HepG2 (cell line): Measurements from ENCODE around the gene FAF1. TPM values are rescaled to one million over a fixed set of nuclear protein-coding genes. Genes with fewer than 3 reads are reported as not detected.
A peak's percentile ranks its signal among the peaks of the same experiment; 100 is the strongest.

Experiments
- ATM ChIP-seq: fragments of 450-650 bp; IDR thresholded peaks from 2 replicates; pipeline ENCODE4 v1.7.1; 2017; ENCODE audit warnings: mild to moderate bottlenecking, borderline replicate concordance
- ATRX ChIP-seq: sonication (generic); formaldehyde crosslinking; IDR thresholded peaks from 2 replicates; pipeline ENCODE4 v1.4.0; 2020; ENCODE audit warnings: missing genetic modification reagents, borderline replicate concordance
- EZH2 ChIP-seq: conservative IDR thresholded peaks from 2 replicates; pipeline ENCODE4 v1.6.1; 2012; ENCODE audit warnings: mild to moderate bottlenecking, low read depth, low read length, moderate library complexity
- GLI4 ChIP-seq: sonication (generic); formaldehyde crosslinking; IDR thresholded peaks from 2 replicates; pipeline ENCODE4 v1.5.1; 2020; ENCODE audit warnings: missing genetic modification reagents, mild to moderate bottlenecking, moderate library complexity, borderline replicate concordance
- HNF4G ChIP-seq, 2 experiments: sonication (generic) in 1 of 2; formaldehyde crosslinking in 1 of 2; IDR thresholded peaks; 2 replicates each; pipeline versions ENCODE4 v1.4.0 to v1.6.1; 2011 to 2020; ENCODE audit warnings: borderline replicate concordance in 2 of 2, low read depth in 2 of 2, mild to moderate bottlenecking in 2 of 2, low read length in 1 of 2, missing genetic modification reagents in 1 of 2, moderate library complexity in 1 of 2
- ISX ChIP-seq: sonication (generic); formaldehyde crosslinking; conservative IDR thresholded peaks from 2 replicates; pipeline ENCODE4 v1.5.0; 2020; ENCODE audit warnings: missing genetic modification reagents
- NCOA1 ChIP-seq: sonication (generic); formaldehyde crosslinking; IDR thresholded peaks from 2 replicates; pipeline ENCODE4 v1.9.0; 2021; ENCODE audit warnings: missing genetic modification reagents
- NFE2L2 ChIP-seq: fragments of 150-350 bp; IDR thresholded peaks from 2 replicates; pipeline ENCODE4 v1.6.1; 2014; ENCODE audit warnings: low read length
- NFYB ChIP-seq: sonication (generic); formaldehyde crosslinking; IDR thresholded peaks from 2 replicates; pipeline ENCODE4 v1.4.0; 2020; ENCODE audit warnings: missing genetic modification reagents
- RAD51 ChIP-seq: fragments of 450-650 bp; IDR thresholded peaks from 2 replicates; pipeline ENCODE4 v1.6.1; 2016; ENCODE audit warnings: borderline replicate concordance
- TOPORS ChIP-seq: sonication (generic); formaldehyde crosslinking; IDR thresholded peaks from 2 replicates; pipeline ENCODE4 v1.8.0; 2023; ENCODE audit warnings: mild to moderate bottlenecking, missing genetic modification reagents
- U2AF1 ChIP-seq: fragments of 200-400 bp; formaldehyde crosslinking; optimal IDR thresholded peaks from 2 replicates; pipeline ENCODE3; 2017; ENCODE audit warnings: mild to moderate bottlenecking, low read depth, low read length
- ZNF441 ChIP-seq: sonication (generic); formaldehyde crosslinking; IDR thresholded peaks from 2 replicates; pipeline ENCODE4 v1.7.0; 2021; ENCODE audit warnings: missing genetic modification reagents, borderline replicate concordance
- ZNF546 ChIP-seq: sonication (generic); formaldehyde crosslinking; conservative IDR thresholded peaks from 2 replicates; pipeline ENCODE4 v1.8.1; 2023; ENCODE audit warnings: mild to moderate bottlenecking, missing genetic modification reagents
- ZSCAN22 ChIP-seq: sonication (generic); formaldehyde crosslinking; IDR thresholded peaks from 2 replicates; pipeline ENCODE4 v1.4.0; 2020; ENCODE audit warnings: mild to moderate bottlenecking, missing genetic modification reagents
- polyA plus RNA-seq, 8 experiments: library from polyadenylated mRNA; depleted of rRNA in 3 of 8; stranded (reverse) in 7 of 8; unstranded in 1 of 8; fragments of >200 nt; fragmentation: Illumina TruSeq in 4 of 8; extraction: Trizol in 4 of 8; gene quantifications; 2 replicates each; pipeline versions ENCODE4 v1.2.1 to v1.2.3, GENCODE V29; 2011 to 2016; ENCODE audit warnings: low read depth in 4 of 8, missing spikeins in 1 of 8, mixed read lengths in 1 of 8; ENCODE audit not compliant: insufficient read depth in 1 of 8
- total RNA-seq, 5 experiments: library from RNA; depleted of rRNA; stranded (reverse); fragments of >200 nt; fragmentation: Illumina TruSeq; extraction: Trizol; gene quantifications; 2 replicates each; pipeline ENCODE4 v1.2.3, GENCODE V29; 2016; ENCODE audit warnings: low read depth in 1 of 5
- TF ChIP-seq, protein P1 (sequence below): IDR thresholded peaks from 2 replicates; pipeline ENCODE4 v1.6.1; 2016; ENCODE audit warnings: missing genetic modification reagents, missing compliant biosample characterization
- TF ChIP-seq, protein P2 (sequence below): IDR thresholded peaks from 2 replicates; pipeline ENCODE4 v1.6.1; 2016
- TF ChIP-seq, protein P3 (sequence below): IDR thresholded peaks from 2 replicates; pipeline ENCODE4 v1.6.1; 2012; ENCODE audit warnings: inconsistent platforms
- TF ChIP-seq, protein P4 (sequence below): sonication (generic); formaldehyde crosslinking; IDR thresholded peaks from 2 replicates; pipeline ENCODE4 v1.8.1; 2022; ENCODE audit warnings: mild to moderate bottlenecking, missing genetic modification reagents
- TF ChIP-seq, protein P5 (sequence below): sonication (generic); formaldehyde crosslinking; IDR thresholded peaks from 2 replicates; pipeline ENCODE4 v1.4.0; 2020; ENCODE audit warnings: missing genetic modification reagents, borderline replicate concordance
- TF ChIP-seq, protein P6 (sequence below): sonication (generic); formaldehyde crosslinking; IDR thresholded peaks from 2 replicates; pipeline ENCODE4 v1.5.0; 2020; ENCODE audit warnings: missing genetic modification reagents

FAF1 gene
- total and polyA plus RNA-seq, 2 of the 13 experiments (the other 11 are each of a cell fraction or from before 2014, with no cell fraction given), result 19.4 to 63.3 TPM

DNA sequence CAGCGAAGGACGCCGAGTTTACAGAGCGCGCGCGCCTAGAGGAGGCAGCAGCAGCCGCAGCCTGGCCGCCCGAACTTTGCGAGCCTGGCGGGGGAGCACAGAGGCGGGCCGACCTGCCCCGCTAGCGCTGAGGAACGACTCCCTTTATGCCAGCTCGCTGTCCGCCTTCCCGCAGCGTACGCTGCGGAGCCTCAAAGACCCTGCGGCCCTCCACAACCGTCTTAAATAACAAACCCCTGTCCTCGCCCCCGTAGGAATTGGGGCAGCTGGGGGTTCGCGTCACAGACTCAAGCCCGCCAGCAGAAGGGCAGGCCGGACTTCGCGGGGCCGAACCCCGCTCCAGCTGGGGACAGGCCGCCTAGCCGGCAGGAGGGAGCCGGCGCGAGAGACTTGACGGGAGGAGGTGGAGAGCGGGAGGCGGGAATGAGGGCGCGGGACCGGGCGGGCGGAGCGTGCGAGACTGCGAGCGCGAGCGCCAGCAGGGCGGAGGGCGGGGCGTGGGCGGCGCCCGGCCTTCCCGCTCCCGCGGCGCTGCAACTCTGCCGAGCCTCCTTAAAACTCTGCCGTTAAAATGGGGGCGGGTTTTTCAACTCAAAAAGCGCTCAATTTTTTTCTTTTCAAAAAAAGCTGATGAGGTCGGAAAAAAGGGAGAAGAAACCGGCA lies 8.2 kb upstream of the FAF1 start (continued):
- TF ChIP-seq, protein P1, sequence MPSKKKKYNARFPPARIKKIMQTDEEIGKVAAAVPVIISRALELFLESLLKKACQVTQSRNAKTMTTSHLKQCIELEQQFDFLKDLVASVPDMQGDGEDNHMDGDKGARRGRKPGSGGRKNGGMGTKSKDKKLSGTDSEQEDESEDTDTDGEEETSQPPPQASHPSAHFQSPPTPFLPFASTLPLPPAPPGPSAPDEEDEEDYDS (CRISPR knock-in tag), result peak; percentile 12; the same call in 1 of the 2 replicates
- TF ChIP-seq NCOA1 (CRISPR knock-in tag) (no peak), NFE2L2 (no peak), TOPORS (peak; percentile 23; the same call in 1 of the 2 replicates), U2AF1 (peak; percentile 88), ZSCAN22 (CRISPR knock-in tag) (peak; percentile 61; the same call in 1 of the 2 replicates), ZNF441 (CRISPR knock-in tag) (no peak; the same call in 1 of the 2 replicates), NFYB (CRISPR knock-in tag) (no peak), ISX (CRISPR knock-in tag) (no peak; the same call in 1 of the 2 replicates), HNF4G (IDR thresholded peaks at IDR 0.05; ENCODE audit: borderline replicate concordance, low read depth, low read length) (no peak), HNF4G (CRISPR knock-in tag; IDR thresholded peaks at IDR 0.05; ENCODE audit: borderline replicate concordance, low read depth) (peak; percentile 79), EZH2 (no peak), ZNF546 (CRISPR knock-in tag) (peak; percentile 90), ATM (no peak), RAD51 (no peak), GLI4 (CRISPR knock-in tag) (peak; percentile 92; the same call in 1 of the 2 replicates), ATRX (no peak)
- TF ChIP-seq, protein P2, sequence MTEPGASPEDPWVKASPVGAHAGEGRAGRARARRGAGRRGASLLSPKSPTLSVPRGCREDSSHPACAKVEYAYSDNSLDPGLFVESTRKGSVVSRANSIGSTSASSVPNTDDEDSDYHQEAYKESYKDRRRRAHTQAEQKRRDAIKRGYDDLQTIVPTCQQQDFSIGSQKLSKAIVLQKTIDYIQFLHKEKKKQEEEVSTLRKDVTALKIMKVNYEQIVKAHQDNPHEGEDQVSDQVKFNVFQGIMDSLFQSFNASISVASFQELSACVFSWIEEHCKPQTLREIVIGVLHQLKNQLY, result peak; percentile 15; the same call in 1 of the 2 replicates
- TF ChIP-seq, protein P3, sequence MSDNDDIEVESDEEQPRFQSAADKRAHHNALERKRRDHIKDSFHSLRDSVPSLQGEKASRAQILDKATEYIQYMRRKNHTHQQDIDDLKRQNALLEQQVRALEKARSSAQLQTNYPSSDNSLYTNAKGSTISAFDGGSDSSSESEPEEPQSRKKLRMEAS, result peak; percentile 85
- TF ChIP-seq, protein P4, sequence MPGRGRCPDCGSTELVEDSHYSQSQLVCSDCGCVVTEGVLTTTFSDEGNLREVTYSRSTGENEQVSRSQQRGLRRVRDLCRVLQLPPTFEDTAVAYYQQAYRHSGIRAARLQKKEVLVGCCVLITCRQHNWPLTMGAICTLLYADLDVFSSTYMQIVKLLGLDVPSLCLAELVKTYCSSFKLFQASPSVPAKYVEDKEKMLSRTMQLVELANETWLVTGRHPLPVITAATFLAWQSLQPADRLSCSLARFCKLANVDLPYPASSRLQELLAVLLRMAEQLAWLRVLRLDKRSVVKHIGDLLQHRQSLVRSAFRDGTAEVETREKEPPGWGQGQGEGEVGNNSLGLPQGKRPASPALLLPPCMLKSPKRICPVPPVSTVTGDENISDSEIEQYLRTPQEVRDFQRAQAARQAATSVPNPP (CRISPR knock-in tag), result peak; percentile 87; the same call in 1 of the 2 replicates
- TF ChIP-seq, protein P5, sequence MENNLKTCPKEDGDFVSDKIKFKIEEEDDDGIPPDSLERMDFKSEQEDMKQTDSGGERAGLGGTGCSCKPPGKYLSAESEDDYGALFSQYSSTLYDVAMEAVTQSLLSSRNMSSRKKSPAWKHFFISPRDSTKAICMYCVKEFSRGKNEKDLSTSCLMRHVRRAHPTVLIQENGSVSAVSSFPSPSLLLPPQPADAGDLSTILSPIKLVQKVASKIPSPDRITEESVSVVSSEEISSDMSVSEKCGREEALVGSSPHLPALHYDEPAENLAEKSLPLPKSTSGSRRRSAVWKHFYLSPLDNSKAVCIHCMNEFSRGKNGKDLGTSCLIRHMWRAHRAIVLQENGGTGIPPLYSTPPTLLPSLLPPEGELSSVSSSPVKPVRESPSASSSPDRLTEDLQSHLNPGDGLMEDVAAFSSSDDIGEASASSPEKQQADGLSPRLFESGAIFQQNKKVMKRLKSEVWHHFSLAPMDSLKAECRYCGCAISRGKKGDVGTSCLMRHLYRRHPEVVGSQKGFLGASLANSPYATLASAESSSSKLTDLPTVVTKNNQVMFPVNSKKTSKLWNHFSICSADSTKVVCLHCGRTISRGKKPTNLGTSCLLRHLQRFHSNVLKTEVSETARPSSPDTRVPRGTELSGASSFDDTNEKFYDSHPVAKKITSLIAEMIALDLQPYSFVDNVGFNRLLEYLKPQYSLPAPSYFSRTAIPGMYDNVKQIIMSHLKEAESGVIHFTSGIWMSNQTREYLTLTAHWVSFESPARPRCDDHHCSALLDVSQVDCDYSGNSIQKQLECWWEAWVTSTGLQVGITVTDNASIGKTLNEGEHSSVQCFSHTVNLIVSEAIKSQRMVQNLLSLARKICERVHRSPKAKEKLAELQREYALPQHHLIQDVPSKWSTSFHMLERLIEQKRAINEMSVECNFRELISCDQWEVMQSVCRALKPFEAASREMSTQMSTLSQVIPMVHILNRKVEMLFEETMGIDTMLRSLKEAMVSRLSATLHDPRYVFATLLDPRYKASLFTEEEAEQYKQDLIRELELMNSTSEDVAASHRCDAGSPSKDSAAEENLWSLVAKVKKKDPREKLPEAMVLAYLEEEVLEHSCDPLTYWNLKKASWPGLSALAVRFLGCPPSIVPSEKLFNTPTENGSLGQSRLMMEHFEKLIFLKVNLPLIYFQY, result no peak
- TF ChIP-seq, protein P6, sequence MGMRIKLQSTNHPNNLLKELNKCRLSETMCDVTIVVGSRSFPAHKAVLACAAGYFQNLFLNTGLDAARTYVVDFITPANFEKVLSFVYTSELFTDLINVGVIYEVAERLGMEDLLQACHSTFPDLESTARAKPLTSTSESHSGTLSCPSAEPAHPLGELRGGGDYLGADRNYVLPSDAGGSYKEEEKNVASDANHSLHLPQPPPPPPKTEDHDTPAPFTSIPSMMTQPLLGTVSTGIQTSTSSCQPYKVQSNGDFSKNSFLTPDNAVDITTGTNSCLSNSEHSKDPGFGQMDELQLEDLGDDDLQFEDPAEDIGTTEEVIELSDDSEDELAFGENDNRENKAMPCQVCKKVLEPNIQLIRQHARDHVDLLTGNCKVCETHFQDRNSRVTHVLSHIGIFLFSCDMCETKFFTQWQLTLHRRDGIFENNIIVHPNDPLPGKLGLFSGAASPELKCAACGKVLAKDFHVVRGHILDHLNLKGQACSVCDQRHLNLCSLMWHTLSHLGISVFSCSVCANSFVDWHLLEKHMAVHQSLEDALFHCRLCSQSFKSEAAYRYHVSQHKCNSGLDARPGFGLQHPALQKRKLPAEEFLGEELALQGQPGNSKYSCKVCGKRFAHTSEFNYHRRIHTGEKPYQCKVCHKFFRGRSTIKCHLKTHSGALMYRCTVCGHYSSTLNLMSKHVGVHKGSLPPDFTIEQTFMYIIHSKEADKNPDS (CRISPR knock-in tag), result no peak
